ENCODE data around the gene LAMA1.

DNA sequence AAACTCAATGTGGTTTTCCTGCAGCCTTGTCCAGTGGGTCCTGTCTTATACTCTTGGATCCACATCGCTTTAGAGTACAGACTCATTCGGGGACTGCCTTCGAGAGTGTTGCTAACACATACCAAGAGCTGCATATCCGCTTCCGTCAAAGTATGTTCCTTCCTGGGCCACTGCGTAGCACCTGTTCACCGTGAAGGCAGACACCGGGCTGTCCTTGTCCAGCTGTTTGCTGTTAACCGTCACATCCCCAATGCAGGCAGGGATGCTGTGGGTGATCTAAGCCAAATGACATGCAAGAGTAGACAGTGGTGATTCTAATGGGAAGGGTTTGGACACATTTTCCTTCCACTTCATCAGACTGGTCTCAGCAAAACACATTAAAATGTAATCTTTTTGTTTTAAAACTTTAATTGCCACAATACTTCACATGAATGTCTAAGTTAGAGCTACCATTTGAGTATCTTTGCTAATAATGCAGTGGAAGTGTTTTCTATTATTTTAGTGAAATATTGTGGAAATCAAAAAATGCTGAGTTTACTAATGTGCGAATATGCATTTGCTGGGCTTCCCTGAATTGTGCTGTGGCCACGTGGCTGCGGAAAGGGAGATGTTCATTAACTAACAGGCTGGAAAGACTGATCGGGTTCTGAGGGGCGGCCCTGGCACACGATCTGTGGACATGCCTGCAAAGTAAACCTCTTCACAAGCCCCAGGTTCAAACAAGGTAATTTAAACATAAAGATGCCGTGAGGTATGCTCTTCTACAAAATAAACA is 169.1 kb downstream of the LAMA1 start:
- TF ChIP-seq, protein P1, sequence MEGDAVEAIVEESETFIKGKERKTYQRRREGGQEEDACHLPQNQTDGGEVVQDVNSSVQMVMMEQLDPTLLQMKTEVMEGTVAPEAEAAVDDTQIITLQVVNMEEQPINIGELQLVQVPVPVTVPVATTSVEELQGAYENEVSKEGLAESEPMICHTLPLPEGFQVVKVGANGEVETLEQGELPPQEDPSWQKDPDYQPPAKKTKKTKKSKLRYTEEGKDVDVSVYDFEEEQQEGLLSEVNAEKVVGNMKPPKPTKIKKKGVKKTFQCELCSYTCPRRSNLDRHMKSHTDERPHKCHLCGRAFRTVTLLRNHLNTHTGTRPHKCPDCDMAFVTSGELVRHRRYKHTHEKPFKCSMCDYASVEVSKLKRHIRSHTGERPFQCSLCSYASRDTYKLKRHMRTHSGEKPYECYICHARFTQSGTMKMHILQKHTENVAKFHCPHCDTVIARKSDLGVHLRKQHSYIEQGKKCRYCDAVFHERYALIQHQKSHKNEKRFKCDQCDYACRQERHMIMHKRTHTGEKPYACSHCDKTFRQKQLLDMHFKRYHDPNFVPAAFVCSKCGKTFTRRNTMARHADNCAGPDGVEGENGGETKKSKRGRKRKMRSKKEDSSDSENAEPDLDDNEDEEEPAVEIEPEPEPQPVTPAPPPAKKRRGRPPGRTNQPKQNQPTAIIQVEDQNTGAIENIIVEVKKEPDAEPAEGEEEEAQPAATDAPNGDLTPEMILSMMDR (IDR thresholded peaks at IDR 0.05; ENCODE audit: low read depth, low read length, poor library complexity, severe bottlenecking) = no peak
- TF ChIP-seq EZH2phosphoT487 (IDR thresholded peaks at IDR 0.05; ENCODE audit: borderline replicate concordance, low read length) = no peak
